HT1080 (cell line): ENCODE data around the gene MYOZ2. TPM values are rescaled to one million over a fixed set of nuclear protein-coding genes. Genes with fewer than 3 reads are reported as not detected.

ENCODE experiments used
- total RNA-seq: library from RNA; depleted of rRNA; stranded (reverse); fragments of >200 nt; shearing (Covaris generic); gene quantifications from 2 replicates; pipeline ENCODE4 v1.2.3, GENCODE V29; 2014; rRNA removed

Gene MYOZ2
- total RNA-seq, 1 experiment from 2014 or later, result not detected

Other genes starting within 250 kb of the MYOZ2 start
- gene SYNPO2, start 247.0 kb upstream of the MYOZ2 start, total RNA-seq, result 0.08 and 0.37 TPM in 2 replicates
- 16.5 and 18.5 TPM in 2 replicates for gene USP53, start 76.9 kb downstream of the MYOZ2 start, total RNA-seq
- not detected in 2 replicates for gene FABP2, start 186.3 kb downstream of the MYOZ2 start, total RNA-seq